Posterior cingulate gyrus (tissue), 11 donors: ENCODE measurements around the gene RELB.
A peak's percentile ranks its signal among the peaks of the same experiment; 100 is the strongest.

Experiments
- DNase-seq, 10 donors: peaks; one replicate each; pipeline versions ENCODE4 v3.0.0 to v3.0.0-alpha.2; 2020 to 2021; ENCODE audit warnings: mixed read lengths in 3 of 10
- intact Hi-C: fragments of 100-400 bp; cut with DNase I; formaldehyde crosslinking; loops from one replicate; pipeline ENCODE4 v1.15.1; 2023

Gene RELB

GRCh38 chr19:45076851-45077730 lies 75.8 kb downstream of the RELB start:
- no peak for DNase-seq
- intact Hi-C loops, result no loop called here

GRCh38 chr19:45078390-45079062 lies 77.3 kb downstream of the RELB start:
- intact Hi-C loops, result loop anchor here (1.0 kb wide), 1 partner anchor 13 kb away; no protein-coding TSS in a partner anchor
- DNase-seq, result no peak

GRCh38 chr19:45079063-45079910 lies 78.0 kb downstream of the RELB start, which contains the start of gene GEMIN7:
TSS of gene GEMIN7 (plus strand) at chr19:45079260. CDS start at chr19:45090115, 10,855 bp downstream.
- DNase-seq, result peak; percentile 69 to 98 (median 80)
- intact Hi-C loops, result loop anchor here (1.0 kb wide), 1 partner anchor 12 kb away; no protein-coding TSS in a partner anchor

GRCh38 chr19:45079911-45080370 lies 78.7 kb downstream of the RELB start:
- intact Hi-C loops, result loop anchor here (1.0 kb wide), 1 partner anchor 11 kb away; no protein-coding TSS in a partner anchor
- no peak for DNase-seq

GRCh38 chr19:45082170-45082569 lies 80.9 kb downstream of the RELB start:
- DNase-seq, result no peak
- intact Hi-C loops, result no loop called here

GRCh38 chr19:45086480-45086879 lies 85.2 kb downstream of the RELB start:
- intact Hi-C loops, result no loop called here
- no peak for DNase-seq

- intact Hi-C loops, result no loop called here
- peak in 1 of 10 donors; percentile 90 for DNase-seq
These were observed 86.3 kb downstream of the RELB start for GRCh38 chr19:45087531-45087930.
